Retina (tissue), 1 donor: ENCODE results near the gene DNAJC8.

ENCODE experiments used
- DNase-seq: peaks from one replicate; pipeline ENCODE4 v3.0.0-alpha.2; 2016

The DNAJC8 gene

GRCh38 chr1:28170001-28170596, 62.7 kb downstream of the DNAJC8 start:
- no peak for DNase-seq

DNA sequence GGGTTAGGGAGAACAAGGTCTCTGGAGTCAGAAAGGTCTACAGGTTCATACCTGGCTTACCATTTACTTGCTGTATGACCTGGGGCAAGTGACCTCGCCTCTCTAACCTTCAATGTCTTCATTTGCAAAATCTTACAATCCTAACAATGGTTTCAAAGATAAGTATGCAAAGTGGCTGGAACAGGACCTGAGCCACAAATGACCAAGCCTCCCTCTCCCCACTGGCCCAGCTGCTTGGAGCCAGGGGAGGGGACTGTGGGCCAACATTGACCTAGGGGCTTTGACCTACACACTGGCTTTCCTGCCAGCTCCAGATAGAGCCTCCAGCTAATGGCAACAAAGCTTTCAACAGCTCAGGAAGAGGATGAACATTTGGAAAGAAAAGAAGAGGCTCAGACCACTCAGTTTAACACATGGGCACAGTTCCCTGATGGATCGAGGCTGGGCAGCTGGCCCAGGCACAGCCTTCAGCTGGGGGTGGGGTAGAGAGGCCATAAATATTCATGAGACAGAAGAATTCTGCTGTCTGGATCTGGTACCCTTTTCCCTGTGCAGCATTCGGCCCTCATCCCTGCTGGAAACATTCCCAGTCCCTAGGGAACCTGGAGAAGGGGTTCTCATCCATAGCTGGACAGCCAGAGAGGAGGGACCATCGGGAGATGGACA, 69.2 kb downstream of the DNAJC8 start:
- no peak for DNase-seq

- no peak for DNase-seq
Observed at GRCh38 chr1:28162151-28162550, 70.7 kb downstream of the DNAJC8 start.

DNA sequence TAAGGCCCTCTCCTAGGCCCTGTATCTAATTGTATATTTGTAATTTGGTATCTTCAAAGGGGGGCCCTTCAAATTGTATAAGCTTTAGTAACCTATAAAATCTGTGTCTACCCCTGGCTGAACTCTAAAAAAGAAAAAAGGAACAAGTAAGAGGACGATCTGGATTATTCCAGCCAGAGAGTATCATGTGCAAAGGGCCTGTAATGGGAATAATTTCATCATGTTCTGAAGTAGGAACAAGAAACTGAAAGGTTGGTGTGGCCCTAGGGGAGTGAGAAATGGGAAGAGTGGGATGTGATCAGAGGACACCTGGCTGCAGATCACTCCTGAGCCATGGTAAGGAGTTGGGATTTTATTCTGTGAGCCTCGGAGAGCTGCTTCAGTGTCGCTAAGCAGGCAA, 71.1 kb downstream of the DNAJC8 start:
- DNase-seq, result no peak

DNA sequence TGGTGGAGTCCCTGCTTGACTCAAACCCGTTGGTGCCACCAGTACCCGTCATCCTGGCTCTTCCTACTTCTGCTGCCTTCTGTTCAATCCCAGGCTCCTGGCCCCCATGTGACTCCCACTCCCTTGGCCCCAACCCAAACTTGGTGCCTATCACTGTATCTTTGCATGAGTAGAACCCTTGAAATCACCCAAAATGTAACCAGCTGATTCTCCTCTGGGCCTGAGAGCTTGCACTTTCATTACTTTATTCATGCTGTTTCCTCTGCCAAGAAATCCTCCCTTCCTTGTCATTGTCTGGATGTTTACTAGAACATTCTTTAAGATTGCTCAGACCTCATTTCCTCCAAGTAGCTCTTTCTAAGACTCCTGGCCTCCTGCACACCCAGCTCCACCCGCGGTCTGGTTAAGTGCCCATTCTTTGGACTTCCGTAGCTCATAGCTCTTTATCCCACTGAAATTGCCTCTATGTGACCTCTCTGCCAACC, 72.0 kb downstream of the DNAJC8 start:
- no peak for DNase-seq

DNA sequence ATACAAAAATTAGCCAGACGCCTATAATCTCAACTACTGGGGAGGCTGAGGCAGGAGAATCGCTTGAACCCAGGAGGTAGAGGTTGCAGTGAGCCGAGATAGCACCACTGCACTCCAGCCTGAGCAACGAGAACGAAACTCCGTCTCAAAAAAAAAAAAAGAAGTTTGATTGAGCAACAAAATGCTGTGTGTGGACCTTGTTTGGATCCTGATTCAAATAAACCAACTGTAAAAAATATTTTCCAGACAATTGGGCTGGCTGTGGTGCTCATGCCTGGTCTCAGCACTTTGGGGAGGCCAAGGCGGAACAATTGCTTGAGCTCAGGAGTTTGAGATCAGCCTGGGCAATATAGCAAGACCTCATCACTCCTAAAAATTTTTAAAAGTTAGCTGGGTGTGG, 73.1 kb downstream of the DNAJC8 start:
- DNase-seq, result no peak

GRCh38 chr1:28159243-28159642, 73.6 kb downstream of the DNAJC8 start:
- no peak for DNase-seq

DNA sequence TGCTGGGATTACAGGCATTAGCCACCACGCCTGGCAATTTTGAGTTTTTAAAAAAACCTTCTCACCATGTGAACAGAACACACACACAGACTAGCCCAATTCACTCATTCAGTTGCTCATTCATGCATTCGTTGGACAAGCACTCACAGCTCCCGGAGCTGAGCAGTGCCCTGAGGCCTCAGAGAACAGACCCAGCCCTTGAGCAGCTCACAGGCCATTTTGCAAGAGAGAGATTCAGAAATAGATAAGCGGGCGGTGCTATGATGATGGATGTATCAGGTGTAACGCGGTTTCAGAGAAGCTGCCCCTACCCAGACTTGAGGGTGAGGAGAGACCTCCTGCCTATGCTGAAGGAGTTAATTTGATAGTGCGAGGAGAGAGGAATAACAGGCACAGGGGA, 74.9 kb downstream of the DNAJC8 start:
- no peak for DNase-seq

DNA sequence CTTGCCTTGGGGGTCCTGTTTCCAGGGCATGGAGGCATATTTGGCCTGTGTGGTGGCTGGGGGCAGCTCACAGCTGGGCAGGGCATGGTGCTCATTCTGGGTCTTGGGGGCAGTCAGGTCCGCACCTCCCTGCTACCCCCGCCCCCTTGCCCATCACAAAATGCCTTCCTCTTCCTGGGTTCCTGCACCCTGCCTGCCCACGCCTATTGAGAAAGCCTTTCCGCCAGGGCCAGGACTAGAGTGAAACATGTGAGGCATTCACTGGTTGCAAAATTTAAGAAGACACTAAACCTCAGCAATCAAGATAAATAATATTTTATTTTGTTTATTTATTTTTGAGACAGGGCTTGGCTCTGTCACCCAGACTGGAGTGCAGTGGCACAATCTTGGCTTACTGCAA, 76.0 kb downstream of the DNAJC8 start:
- no peak for DNase-seq

GRCh38 chr1:28155628-28156027, 77.2 kb downstream of the DNAJC8 start:
- DNase-seq, result no peak

GRCh38 chr1:28154078-28154594, 78.7 kb downstream of the DNAJC8 start:
- no peak for DNase-seq
